RWPE2 (cell line): ENCODE measurements around the gene SENP1.

Experiments
- ATAC-seq: fragments of 200-7000 bp; cut with Tn5 transposase; 3 replicates; pipeline ENCODE4 v1.9.1; 2021; ENCODE audit warnings: low read depth
- DNase-seq: peaks from one replicate; pipeline ENCODE4 v3.0.0-alpha.2; 2020; ENCODE audit warnings: low spot score
- H3K27ac ChIP-seq: fragments of 450-650 bp; 2 replicates; pipeline ENCODE4 v1.5.1; 2017; ENCODE audit warnings: mild to moderate bottlenecking; ENCODE audit not compliant: poor library complexity, severe bottlenecking
- H3K27me3 ChIP-seq: fragments of 250-450 bp; sonication (Bioruptor Pico); 2 replicates; pipeline ENCODE4 v1.5.1; 2021; ENCODE audit warnings: mild to moderate bottlenecking, moderate library complexity; ENCODE audit not compliant: insufficient read depth, poor library complexity, severe bottlenecking
- H3K36me3 ChIP-seq: fragments of 250-450 bp; sonication (Bioruptor Pico); 2 replicates; pipeline ENCODE4 v1.5.1; 2020; ENCODE audit warnings: low read depth, mild to moderate bottlenecking, moderate library complexity
- H3K4me1 ChIP-seq: fragments of 250-450 bp; sonication (Bioruptor Pico); 2 replicates; pipeline ENCODE4 v1.5.1; 2021; ENCODE audit warnings: mild to moderate bottlenecking, moderate library complexity; ENCODE audit not compliant: insufficient read depth, poor library complexity, severe bottlenecking
- H3K4me3 ChIP-seq: fragments of 250-450 bp; sonication (Bioruptor Pico); 2 replicates; pipeline ENCODE4 v1.5.1; 2021; ENCODE audit warnings: mild to moderate bottlenecking, moderate library complexity; ENCODE audit not compliant: severe bottlenecking
- H3K9me3 ChIP-seq: fragments of 250-450 bp; sonication (Bioruptor Pico); 2 replicates; pipeline ENCODE4 v1.5.1; 2021; ENCODE audit warnings: mild to moderate bottlenecking, moderate library complexity; ENCODE audit not compliant: severe bottlenecking
- TF ChIP-seq, protein P1 (sequence below): fragments of 450-650 bp; IDR thresholded peaks from one replicate; pipeline ENCODE4 v1.5.1; 2017; ENCODE audit warnings: mild to moderate bottlenecking, moderate library complexity; ENCODE audit not compliant: poor library complexity, severe bottlenecking

Gene SENP1

GRCh38 chr12:48002414-48002730 lies 103.5 kb downstream of the SENP1 start:
- ATAC-seq: no peak
- Histone ChIP-seq H3K27me3 (peaks cover 58% of the 10 kb centered on the region), H3K4me1 (peaks cover 5% of the 10 kb centered on the region), H3K4me3 (peak overlapping the region; percentile 32), H3K27ac (no peak overlapping the region), H3K9me3 (no peaks in the 10 kb centered on the region), H3K36me3 (no peaks in the 10 kb centered on the region)
- TF ChIP-seq, protein P1, sequence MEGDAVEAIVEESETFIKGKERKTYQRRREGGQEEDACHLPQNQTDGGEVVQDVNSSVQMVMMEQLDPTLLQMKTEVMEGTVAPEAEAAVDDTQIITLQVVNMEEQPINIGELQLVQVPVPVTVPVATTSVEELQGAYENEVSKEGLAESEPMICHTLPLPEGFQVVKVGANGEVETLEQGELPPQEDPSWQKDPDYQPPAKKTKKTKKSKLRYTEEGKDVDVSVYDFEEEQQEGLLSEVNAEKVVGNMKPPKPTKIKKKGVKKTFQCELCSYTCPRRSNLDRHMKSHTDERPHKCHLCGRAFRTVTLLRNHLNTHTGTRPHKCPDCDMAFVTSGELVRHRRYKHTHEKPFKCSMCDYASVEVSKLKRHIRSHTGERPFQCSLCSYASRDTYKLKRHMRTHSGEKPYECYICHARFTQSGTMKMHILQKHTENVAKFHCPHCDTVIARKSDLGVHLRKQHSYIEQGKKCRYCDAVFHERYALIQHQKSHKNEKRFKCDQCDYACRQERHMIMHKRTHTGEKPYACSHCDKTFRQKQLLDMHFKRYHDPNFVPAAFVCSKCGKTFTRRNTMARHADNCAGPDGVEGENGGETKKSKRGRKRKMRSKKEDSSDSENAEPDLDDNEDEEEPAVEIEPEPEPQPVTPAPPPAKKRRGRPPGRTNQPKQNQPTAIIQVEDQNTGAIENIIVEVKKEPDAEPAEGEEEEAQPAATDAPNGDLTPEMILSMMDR: no peak
- DNase-seq: no peak

DNA sequence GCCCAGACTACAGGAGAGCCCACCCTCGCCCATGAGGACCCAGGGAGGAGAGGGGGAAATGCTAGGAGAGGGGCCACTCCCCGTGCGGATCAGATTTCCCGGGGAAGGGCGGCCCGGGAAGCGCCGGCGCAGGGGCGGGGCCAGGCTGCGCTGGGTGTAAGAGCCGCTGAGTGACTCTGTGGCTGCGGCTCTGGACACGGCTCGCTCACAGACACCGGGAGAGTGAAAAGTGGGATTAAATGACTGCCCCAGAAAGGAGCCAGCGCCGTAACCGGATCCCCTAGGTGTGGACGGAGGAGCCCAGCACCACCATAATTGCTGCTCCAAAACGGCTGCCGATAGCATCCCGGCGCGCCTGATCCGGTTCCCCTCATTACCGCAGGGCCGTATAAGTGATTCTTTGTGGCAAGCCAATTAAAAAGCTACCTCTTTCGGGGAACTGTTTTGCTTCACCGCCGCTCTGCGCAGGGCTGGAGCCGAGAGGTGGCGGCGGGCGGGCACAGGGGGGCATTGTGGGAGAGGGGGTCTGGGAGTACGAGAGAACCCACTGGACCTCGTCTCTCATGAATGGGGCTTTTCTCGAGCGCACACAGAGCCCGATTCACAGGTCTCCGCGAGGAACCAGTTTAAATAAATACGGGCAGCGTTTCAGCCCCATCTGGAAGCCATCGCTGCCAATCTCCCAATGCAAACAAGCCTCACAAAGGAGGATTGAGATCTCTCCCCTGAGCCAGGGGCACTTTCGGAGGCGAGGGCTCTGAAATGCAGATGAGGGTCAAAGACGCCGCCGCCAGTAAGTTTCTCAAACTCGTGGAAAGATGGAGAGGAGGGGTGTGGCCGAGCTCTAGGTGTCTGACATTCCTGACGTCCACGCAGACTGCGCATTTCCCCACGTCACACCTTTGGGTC lies 104.1 kb downstream of the SENP1 start:
- Histone ChIP-seq H3K27me3 (peaks cover 52% of the 10 kb centered on the region), H3K27ac (peak overlapping the region; percentile 37), H3K36me3 (no peaks in the 10 kb centered on the region), H3K4me1 (peaks cover 5% of the 10 kb centered on the region), H3K9me3 (no peaks in the 10 kb centered on the region), H3K4me3 (peak overlapping the region; percentile 32)
- DNase-seq (no peak), ATAC-seq (peak; percentile 73)
- TF ChIP-seq, protein P1: no peak

- peaks cover 45% of the 10 kb centered on the region for H3K27me3 ChIP-seq
- DNase-seq: no peak
Measured at GRCh38 chr12:48000878-48001504, 104.9 kb downstream of the SENP1 start.

GRCh38 chr12:47999816-48000215 lies 106.1 kb downstream of the SENP1 start:
- Histone ChIP-seq H3K9me3 (no peaks in the 10 kb centered on the region), H3K27ac (no peak overlapping the region), H3K4me3 (no peak overlapping the region), H3K27me3 (peaks cover 33% of the 10 kb centered on the region), H3K4me1 (peaks cover 5% of the 10 kb centered on the region), H3K36me3 (no peaks in the 10 kb centered on the region)
- ATAC-seq: no peak
- no peak for DNase-seq
- TF ChIP-seq, protein P1: no peak

More at GRCh38 chr12:48000878-48001504, 104.9 kb downstream of the SENP1 start:
- peaks cover 5% of the 10 kb centered on the region for H3K4me1 ChIP-seq
- no peaks in the 10 kb centered on the region for H3K36me3 ChIP-seq
- H3K4me3 ChIP-seq: peak overlapping the region; percentile 32
- TF ChIP-seq, protein P1: no peak
- no peaks in the 10 kb centered on the region for H3K9me3 ChIP-seq
- peak overlapping the region; percentile 37 for H3K27ac ChIP-seq
- peak; percentile 80 for ATAC-seq
